Caki2 (cell line): ENCODE measurements around the gene FOXE3. TPM values are rescaled to one million over a fixed set of nuclear protein-coding genes. Genes with fewer than 3 reads are reported as not detected.

Experiments
- DNase-seq: peaks from one replicate; pipeline ENCODE4 v3.0.0-alpha.2; 2015; ENCODE audit warnings: low read depth
- in situ Hi-C: cut with HindIII; loops from 2 replicates; pipeline ENCODE4 v1.10.0; 2016; ENCODE audit warnings: low sequenced_read_pairs, low pct_unique_long_range_greater_than_20kb, mixed read lengths
- total RNA-seq: library from RNA; depleted of rRNA; stranded (reverse); fragments of >200 nt; shearing (Covaris generic); gene quantifications from 2 replicates; pipeline ENCODE4 v1.2.3, GENCODE V29; 2014; ENCODE audit warnings: low replicate concordance; rRNA removed

Gene FOXE3
- total RNA-seq = not detected in 2 replicates

DNA sequence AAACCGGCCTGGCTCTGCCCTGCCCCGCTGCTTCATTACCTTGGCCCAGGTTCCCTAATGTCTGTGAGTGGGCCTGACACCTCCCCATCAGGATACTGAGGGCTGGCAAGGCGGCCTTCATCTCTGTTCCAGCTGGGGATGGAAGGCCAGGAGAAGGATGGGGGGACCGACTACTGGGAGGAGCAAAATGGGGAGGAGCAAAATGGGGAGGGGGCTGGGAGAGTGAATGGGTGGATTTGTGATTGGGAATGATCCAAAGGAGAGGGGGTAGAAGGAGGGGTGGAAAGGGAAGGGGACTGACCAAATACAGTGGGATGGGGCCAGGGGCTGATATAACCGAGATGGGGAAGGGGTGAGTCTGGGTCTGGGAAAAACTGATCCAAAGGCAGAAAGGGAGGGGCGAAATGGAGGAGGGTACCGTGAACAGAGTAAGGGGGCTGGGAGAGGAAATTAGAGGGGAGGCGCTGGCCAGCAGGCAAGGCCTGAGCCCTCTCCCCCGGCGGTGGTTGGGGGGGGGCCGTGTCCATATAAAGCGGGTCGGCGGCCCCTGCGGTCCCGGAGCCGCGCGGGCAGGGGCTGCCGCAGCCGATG is at the start of gene FOXE3:
Gene FOXE3 (plus strand): TSS at position 558 of the 591 bp plus-strand sequence. CDS start 31 bp downstream, at position 589.
- DNase-seq = no peak
- in situ Hi-C loops = no loop called here

DNA sequence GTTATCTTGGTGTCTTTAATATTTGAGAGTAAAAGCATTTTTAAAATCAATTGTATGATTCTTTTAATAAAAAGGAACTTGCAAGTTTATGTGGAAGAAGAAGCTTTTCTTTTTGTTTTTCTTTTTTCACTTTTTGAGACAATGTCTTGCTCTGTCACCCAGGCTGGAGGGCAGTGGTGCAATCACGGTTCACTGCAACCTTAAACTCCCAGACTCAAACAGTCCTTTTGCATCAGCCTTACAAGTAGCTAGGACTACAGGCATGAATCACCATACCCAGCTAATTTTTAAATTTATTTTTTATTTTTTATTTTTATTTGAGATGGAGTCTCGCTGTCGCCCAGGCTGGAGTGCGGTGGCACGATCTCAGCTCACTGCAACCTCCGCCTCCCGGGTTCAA is 48.4 kb upstream of the FOXE3 start:
- no peak for DNase-seq
- in situ Hi-C loops = no loop called here

DNA sequence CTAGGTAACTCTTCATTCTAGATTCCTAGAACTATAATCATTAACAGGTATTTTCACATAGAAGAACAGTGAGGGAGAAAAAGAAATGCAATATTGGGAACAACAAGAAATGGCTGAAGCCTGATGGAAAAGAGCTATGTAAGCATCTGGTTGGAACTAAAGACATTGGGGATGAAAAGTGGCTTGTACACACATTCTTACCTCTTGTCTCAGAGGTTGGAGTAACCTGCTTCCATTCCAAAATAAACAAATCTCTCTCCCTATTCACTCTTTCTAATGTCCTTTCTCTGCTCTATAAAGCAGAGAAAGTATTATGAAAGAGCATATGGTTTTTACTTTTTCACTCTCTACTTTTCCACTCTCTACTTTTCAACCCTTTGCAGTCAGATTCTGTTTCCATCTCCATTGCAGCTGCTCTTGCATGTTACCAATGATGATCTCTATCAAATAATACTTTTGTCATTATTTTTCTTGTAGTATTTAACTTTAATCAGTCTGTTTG is 45.0 kb upstream of the FOXE3 start:
- no peak for DNase-seq
- in situ Hi-C loops = no loop called here

DNA sequence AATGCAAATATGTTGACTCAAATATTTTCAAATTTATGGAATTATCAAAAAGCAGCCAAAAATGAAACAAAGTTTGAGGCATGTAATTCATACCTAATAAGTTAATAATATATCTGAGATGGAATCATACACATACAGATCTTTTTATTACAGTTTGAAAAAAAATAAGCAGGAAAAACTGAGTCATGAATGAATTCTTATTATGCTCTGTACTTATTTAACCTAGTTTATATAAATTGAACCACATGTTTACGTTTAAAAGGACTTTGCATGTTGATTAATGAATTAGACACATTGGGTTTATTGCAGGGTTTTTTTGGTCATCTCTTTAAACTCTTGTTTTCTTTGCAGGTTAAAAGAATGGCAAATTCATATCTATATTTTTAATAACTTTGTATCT is 41.6 kb upstream of the FOXE3 start:
- no peak for DNase-seq
- in situ Hi-C loops = no loop called here

DNA sequence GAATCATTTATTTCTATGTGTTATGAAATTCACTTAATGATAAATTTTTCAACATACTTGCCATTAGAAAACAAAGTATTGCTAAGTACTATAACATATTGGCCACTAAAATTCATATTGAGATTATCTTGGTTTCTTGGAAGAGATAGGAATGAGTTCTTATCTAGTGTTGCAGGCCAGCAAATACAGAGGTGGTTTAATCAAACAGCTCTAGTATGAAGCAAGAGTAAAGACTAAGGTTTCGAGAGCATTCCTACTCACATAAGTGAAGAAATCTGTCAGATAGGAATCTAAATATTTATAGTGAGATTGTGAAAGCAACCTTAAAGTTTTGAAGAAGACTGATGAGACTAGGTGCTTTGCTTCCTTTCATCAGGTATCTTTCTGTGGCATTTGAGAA is 37.9 kb upstream of the FOXE3 start:
- in situ Hi-C loops = no loop called here
- no peak for DNase-seq

DNA sequence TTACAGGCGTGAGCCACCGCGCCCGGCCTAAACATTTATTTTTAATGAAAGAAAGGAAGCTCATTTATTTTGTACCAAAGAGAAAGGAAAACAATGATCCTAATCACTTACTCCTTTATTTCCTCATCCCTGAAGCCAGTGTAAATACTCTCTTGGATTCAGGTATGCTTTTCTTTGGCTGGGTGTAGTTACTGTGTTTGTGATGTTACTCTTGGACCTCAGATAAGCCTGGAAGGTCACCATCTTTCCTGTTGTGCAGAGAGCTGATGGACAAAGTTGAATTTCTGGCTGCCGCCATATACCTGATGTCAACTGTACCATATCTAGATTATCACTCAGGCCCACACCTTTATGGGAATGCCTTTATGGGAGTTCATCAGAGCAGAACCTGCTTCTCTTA is 35.4 kb upstream of the FOXE3 start:
- no peak for DNase-seq
- in situ Hi-C loops = no loop called here

DNA sequence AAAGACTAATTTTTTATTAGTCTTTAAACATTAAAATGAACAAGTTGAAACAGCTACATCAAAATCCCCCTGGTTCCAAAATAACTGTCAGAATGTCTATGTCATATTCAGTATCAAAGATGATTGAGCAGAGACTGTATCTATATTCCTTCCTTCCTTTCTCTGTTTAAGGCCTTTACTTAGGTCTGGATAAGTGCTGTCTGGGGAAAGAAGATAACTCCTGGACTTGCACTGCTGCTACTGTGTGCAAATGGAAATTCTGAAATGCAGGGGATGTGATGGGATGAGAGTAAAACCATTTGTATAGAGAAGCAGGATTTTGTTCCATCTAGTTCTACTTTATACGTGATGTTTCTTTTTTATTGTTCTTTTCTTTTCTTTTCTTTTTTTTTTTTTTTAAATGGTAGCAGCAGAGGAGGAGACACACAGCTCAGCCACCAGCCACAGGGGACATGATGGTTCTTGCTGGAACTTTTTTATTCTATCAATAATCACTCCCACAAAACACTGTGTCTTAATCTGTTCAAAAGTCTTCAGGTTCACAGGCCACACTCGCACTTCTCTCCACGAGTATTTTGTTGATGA is 33.6 kb upstream of the FOXE3 start:
- DNase-seq = no peak
- in situ Hi-C loops = no loop called here

DNA sequence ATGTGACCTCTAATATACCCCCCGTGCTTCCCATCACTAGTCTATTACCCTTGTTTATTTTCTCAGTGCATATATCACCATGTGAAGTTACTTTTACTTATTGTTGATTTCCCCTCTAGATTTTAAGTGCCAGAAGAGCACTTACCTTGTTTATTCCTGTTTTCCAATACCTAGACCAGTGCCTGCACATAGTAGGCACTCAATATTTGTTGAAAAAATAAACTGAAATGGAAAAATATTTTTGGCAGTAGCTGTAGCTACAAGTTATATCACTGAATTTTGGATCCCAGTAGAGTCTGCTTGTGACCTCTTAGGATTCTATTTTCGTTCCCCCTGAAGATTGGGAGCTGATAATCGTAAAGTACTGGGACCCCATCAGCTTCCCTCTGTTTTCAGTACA is 32.0 kb upstream of the FOXE3 start:
- in situ Hi-C loops = no loop called here

DNA sequence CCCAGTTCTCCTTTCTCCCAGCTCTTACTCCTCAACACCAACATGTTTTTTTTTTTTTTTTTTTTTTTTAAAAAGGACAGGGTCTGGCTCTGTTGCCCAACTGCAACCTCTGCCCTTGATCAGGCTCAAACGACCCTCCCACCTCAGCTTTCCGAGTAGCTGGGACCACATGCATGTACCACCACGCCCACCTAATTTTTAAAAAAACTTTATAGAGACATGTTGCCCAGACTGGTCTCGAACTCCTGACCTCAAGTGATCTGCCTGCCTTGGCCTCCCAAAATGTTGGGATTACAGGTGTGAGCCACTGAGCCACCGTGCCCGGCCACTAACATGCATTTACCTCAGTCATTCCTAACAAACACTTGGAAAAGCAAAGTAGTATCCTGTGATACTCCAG is 31.1 kb upstream of the FOXE3 start:
- no peak for DNase-seq
- in situ Hi-C loops = no loop called here

More for the DNA sequence above, 32.0 kb upstream of the FOXE3 start:
- DNase-seq = no peak

DNA sequence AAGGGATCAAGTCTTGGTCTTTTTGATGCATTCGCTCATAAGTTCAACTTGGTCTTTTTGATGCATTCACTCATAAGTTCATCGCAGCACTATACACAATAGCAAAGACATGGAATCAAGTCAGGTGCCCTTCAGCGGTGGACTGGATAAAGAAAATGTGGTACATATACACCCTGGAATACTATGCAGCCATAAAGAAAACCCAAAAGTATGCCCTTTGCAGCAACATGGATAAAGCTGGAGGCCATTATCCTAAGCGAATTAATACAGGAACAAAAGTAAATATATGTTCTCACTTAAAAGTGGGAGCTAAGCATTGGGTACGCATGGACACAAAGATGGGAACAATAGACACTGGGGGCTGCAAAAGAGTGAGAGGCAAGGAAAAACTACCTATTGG is 29.8 kb upstream of the FOXE3 start:
- DNase-seq = no peak
- in situ Hi-C loops = no loop called here

DNA sequence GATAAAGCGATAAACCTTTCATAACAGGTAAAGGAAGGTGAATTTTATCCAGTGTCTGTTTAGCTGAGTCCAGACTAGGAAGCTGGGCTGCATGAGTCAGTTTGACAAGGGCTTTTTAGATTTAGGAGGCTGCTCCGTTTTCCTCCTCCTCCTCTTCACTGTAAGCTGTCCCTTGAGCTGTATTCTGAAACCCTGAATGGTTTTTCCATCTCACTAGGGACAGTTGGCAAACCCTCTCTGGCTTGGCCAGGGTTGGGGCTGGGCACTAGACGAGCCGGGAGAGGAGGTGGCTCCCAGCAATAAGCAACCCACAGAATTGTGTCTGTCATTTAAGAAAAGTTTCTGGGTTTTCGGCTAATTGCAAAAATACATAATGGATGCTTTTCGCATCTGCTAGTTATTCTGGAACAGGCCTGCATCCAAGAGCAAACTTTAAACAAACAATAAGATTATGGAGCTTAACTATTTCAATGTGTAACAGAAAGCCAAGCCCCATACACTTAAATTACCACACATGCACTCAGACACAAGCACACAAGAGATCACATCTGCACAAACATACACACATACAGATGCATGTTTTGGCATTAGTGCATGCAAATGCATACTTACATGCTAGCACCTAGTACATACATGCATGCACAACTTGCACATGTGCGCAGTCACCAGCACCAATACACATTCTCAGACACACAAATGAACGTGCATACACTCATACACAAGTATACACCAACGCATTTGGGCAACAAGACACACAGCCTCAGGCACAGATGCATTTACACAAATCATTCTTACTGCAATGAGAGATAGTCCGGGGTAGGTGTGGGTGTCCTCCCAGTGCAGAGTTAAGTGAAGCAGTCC is 27.8 kb upstream of the FOXE3 start:
- DNase-seq = no peak
- in situ Hi-C loops = no loop called here

DNA sequence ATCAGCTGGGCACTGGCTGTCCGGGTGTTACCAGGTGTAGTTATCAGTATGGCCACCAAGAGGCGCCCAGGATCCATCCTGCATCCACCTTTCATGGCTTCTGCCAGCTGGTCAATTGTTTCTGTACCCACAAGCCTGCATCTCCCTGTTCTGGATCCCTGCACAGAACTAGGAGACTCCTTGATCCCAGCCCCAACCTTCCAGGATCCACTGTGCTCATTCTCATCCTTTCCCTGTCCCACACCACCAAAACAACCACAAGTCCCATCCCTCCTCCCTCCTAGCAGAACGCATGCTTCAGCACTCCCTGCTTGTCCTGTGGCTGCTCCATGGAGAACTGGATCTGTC is 27.2 kb upstream of the FOXE3 start:
- in situ Hi-C loops = no loop called here
- peak; percentile 52 for DNase-seq

DNA sequence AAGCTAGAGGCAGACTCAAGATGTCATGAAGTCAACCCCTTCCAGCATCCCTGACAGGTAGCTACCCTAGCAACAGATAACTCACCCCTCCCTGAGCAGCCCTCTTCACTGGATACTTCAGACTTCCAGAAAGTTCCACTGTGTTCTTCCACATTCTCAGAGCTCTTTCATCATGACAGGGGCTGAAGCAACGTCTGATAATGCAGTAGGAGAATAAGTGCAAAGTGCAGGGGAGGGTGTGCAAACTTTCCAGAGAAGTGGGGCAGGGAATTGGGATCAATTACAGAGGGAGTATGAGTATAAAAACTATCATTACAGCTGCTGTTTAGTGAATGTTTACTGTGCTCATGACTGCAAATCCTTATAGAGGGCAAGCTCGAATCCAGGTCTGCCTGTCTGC is 26.4 kb upstream of the FOXE3 start:
- DNase-seq = no peak
- in situ Hi-C loops = no loop called here

DNA sequence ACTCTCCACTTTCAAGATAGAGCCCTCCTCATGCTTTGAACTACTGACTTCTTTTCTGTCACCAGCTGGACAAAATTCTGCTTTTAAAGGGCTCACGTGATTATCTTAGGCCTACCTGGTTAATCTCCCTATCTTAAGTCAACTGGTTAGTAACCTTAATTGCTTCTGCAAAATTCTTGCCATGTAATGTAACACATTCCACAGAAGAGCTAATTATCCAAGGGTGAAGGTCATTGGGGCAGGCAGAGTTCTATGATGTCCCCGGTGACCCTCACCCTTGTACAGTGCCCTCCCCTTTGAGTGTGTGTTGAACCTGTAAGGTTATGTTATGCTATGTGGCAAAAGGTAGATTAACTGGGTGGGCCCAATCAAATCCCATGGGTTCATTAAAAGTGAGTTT is 25.2 kb upstream of the FOXE3 start:
- in situ Hi-C loops = no loop called here
- no peak for DNase-seq

DNA sequence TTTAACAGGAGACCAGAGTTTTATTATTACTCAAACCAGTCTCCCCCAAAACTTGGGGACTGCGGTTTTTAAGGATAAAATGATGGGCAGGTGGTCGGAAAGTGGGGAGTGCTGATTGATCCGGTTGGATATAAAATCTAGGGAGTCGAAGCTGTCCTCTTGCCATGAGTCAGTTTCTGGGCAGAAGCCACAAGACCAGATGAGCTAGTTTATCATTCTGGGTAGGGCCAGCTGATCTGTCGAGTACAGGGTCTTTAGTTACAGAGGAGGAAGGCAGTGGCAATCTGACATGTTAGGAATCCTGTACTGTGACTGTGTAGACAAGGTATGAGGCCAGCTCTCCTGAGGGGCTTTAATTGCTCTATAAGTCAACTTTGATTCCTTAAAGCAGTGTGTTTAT is 22.9 kb upstream of the FOXE3 start:
- in situ Hi-C loops = no loop called here
- no peak for DNase-seq

DNA sequence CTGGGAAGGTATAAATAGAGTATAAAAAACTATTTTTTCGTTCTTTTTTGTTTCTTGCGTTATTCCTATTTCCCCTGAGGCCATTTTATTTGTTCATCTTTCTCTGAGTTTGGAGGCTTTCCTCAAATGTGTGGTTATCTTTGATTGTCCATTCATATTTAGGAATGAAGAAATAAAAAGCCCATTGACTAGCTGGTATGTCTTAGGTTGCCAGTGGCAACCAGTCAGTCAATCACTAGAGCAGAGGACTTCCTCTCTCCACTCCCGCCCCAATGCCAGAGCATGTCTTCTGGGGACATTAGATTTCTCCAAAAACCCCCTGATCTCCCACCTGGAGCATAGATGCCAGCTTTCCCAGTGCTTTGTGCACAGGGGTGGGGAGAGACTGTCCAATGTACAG is 20.7 kb upstream of the FOXE3 start:
- DNase-seq = no peak
- in situ Hi-C loops = no loop called here

DNA sequence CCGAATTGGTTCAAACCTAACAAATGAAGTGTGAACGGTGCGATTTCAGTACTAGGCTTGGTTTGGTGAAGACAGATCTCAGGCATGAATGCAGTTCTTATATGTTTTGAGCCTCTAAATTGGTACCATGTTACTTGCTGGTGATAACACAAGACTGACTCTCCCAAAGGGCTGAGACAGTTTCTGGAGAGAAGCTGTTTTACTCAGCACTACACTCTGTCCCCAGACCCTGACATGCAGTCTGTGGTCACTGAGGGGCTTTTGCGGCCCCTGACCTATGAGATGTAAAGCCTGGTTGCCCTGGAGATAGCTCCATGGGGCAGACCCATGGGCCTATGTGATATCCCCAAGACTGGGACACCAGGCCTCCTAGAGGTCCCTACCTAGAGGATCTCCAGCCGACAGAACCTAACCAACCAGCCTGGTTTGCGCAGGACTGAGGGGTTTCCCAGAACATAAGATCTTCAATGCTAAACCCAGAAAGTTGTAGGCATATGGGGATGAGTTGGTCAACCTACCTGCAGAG is 19.4 kb upstream of the FOXE3 start:
- in situ Hi-C loops = no loop called here
- DNase-seq = no peak

DNA sequence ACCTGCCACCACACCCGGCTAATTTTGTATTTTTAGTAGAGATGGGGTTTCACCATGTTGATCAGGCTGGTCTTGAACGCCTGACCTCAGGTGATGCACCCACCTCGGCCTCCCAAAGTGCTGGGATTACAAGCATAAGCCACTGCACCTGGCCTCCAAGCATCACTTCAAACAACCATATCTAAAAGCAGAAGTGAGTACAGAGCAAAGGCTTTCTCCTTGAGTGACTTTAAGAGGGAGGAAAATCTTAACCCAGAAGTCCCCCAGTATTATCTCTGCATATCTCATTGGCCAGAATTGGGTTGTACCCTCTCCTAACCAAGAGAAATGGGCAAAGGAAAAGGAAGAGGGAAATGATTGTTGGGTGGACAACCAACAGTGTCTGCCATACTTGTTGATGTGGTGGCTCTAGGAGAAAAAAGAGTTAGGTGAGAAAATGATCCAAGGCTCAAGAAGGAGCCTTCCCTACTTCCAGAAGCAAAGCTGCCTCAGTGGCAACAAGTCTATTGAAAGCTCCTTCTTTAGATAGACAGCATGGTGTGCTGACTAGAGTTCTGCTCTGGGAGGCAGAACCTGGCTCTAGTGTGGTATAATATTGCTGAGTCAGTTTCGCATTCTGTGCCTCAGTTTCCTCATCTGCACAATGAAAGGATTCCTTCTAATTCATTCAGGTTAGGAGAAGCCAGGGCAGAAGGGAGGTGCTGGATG is 16.8 kb upstream of the FOXE3 start:
- no peak for DNase-seq
- in situ Hi-C loops = no loop called here

DNA sequence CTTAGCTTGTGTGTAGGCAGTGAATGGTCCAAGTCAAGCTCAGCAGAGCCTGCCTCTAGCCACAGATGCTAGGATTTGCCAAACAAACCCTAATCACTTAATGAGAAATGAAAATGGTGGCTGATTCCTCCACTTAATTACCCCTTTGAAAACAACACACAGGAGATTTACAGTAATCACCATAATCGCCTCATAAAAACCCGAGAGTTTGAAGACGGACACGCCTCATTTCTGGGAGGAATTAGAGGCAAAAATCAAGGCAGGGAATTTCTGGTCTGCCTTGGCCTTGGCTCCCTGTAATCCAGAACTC is 16.3 kb upstream of the FOXE3 start:
- in situ Hi-C loops = no loop called here
- DNase-seq = no peak
